Activated CD4-positive, CD25-positive, alpha-beta regulatory T cell treated with anti-CD3 and anti-CD28 coated beads, Interleukin-2, amount 50 U/mL, for 16 hours (primary cell): Measurements from ENCODE around the gene AGBL1.

Experiments
- DNase-seq: peaks from one replicate; pipeline ENCODE4 v3.0.0-alpha.2; 2020; ENCODE audit warnings: low read depth, low spot score

Gene AGBL1

DNA sequence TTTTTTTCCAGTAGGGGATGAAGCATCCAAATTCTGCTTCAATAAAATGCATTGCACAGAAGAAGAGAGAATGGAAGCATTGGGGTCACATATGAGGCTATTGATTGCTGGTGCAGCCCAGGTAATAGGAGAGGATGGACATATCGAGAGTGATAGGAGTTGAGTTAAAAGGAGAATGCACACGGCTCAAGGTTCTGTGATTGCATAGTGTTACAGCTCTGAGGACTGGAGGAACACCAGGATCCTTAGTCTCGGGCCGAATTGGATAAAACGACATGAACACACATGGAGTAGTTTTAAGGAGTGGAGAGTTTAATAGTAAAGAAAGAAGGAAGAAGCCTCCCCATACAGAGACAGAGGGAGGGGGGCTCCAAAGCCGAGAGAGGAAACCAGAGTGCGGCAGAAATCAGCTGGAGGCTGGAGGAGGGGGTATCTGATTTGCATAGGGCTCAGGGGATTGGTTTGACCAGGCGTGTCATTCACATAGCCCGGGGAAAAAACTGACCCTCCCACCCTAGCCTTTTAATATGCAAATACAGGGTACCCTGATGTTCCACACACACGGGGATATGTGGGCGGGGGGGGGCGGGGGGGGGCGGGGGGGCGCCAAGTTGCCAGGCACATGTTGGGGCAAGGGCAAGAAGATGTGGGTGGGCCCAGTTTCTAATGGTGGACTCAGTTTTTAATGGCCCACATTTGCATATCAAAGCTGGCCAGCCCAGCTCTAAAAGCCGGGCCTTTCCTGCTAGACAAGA is 156.9 kb downstream of the AGBL1 start:
- DNase-seq = no peak

DNA sequence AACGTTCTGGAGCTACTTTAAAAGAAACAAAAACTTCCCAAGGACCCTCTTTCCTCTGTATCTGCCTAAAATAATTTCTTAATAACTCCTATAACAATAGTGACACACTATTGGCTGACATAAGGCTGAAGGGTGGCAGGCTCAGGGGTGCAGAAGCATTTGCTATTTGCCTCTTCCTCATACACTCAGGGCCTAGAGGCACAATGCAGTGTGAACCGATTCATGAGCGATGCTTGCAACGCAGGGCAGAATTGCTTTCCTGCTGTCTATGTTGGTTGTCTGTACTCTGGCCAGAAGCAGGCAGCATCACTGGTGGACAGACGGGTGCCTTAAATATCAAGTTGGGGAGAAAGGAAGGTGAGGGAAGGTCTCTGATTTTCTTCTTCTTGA is 157.4 kb downstream of the AGBL1 start:
- DNase-seq = no peak

DNA sequence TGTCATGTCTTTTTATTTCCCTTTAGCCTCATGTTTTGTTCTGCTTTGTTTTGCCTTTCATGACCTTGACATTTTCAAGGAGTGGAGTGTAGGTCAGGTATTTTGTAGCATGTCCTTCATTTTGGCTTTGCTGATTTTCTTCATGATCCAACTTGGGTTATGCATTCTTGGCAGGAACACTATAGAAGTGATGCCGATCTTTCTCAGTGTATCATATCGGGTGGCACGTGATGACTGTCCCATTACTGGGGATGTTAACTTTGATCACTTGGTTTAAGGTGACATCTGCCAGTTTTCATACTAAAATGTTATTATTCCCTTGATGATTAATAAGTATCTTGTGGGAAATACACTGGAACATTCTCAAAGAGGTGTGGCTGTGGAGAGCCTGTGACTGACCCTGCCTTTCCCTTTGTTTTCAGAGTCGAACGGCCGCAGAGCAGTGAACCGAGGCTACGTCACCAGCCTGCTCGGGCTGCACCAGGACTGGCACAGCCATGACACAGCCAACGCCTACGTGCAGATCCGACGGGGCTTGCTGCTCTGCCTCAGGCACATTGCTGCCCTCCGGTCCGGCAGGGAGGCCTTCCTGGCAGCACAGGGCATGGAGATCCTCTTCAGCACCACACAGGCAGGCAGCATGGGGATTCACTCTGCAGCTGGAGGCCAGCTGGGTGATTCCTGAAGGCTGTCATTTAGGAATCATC is 167.7 kb downstream of the AGBL1 start:
- DNase-seq = no peak

DNA sequence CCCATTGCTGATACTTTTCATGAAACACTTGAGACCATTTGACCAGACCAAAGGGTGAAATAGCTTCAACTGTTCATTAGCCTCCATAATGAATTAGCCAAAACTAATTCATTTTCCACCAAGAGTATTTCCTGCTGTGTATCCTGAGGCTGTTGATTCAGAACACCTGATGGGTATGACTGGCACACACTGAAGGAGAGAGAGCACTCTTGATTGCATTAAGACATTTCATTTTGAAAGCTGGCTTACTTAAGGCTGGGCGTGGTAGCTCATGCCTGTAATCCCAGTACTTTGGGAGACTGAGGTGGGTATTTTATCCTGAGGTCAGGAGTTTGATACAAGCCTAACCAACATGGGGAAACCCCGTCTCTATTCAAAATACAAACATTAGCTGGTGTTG is 175.6 kb downstream of the AGBL1 start:
- no peak for DNase-seq

DNA sequence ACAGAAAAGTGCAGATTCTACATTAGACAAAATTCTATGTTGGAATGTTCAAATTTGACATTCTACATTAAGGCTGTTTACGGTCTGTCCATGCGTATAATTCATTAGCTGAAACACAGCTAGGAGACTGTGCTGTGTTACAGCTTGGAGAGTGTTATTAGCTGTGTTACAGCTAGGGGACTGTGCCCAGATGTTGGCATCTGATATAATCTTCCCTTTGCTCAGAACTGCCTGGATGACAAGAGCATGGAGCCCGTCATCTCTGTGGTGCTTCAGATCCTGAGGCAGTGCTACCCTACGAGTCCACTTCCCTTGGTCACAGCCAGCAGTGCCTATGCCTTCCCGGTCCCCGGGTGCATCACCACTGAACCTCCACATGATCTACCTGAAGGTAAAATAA is 177.0 kb downstream of the AGBL1 start:
- no peak for DNase-seq

DNA sequence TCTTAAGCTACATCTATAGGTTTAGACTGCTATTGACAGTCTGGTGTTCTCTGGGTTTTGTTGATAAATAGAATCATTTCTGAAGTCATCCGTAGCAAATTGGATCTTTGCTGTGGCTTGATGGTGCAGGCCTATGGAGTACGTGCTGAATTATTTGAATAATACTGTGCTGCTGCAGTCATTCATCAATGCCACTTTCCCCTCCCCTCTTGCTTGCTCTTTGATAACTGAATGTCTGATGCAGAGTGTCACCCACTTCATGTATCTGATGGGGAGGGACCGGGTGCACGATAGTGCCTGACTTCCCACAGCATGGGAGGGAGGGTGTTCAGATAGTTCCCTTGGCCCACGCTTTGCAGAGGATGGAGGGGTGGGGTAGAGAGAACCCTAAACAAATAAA is 179.9 kb downstream of the AGBL1 start:
- no peak for DNase-seq

DNA sequence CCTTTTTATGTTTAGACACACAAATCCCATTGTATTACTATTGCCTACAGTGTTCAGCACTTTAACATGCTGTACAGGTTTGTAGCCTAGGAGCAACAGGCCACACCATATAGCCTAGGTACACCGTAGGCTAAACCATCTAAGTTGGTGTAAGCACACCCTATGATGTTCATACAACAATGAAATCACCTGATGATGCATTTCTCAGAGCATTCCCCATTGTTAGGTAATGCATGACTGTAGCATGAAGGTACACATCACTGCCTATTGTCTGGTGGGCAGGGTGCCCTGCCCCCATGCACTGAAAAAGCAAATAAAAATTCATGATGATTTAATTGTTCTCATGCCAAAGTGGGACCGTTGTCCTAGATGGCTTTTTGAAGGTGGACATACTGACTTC is 183.6 kb downstream of the AGBL1 start:
- DNase-seq = no peak

DNA sequence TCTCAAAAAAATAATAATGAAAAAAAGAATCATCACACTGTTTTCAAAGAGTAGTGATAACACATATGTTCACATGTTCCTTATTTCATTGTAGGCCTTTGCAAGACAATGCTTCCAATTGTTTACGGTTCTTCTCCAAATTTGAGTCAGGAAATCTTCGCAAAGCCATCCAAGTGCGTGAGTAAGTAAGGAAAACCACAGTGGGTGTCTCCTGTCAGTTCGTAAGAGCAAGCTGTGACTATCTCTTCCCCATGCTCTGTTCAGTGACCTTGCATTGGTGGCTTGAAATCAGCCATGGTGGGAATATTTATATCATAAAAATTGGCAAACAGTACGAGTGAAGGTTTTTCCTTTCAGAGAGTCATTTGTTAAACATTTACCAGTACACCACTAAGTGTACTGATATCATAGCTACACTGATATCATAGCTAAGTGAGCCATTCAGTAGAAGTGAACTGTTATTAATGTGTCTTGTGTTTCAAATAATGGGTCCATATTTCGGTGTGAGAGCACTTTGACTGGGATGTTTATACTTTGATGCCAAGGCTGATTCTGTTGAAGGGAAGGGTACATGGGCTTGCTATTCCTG is 187.3 kb downstream of the AGBL1 start:
- no peak for DNase-seq

DNA sequence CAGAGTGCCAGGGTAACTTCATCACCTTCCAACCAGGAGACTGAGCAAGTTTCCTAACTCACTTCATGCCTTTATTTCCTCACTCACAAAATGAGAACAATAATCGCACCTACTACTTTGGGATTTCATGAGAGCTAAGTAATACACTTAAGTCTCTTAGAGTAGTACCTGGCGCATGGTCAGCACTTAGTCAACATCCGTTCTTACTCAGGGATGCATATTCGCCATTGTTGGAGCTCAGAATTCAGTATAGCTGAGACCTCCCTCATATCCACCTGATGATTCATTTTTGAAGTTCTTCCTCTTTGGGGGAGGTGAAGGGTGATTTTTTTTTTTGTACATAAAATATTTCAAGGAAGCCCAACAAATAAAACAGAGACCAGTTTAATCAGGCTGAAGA is 188.2 kb downstream of the AGBL1 start:
- DNase-seq = no peak

DNA sequence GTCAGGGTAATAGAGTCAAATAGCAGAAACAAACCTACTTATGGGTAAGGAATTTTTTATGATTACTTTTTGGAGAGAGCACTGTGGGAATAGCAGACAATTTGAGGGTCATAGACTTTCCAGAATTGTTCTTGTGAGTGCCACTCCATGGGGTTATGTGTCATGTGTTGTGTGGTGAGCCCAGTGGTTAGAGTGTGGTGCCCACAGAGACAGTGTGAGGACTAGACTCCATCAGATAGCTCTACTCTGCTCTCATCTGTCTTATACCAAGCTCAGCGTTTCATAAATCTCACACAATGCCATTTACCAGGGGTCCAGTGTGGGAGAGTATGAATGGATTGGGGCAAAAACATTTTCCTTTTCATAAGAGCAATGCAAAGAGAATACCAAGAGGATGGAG is 188.9 kb downstream of the AGBL1 start:
- no peak for DNase-seq

DNA sequence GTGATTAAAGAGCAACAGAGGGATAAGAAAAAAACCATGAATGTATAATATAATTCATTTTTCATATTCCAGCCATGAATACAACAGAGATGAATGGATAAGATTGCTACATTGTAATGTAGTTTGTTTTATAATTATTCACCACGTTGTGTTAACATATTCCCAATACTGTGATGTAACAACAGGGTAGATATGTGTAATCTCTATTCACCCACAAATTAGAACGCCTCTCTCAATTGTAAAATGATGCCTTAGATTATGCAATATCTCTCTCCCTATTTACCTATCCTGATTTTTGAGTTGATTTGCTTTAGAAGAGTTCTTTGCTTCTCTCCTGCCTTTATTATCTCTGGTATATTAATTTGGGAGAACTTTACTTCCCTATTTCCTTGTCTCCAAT is 193.6 kb downstream of the AGBL1 start:
- no peak for DNase-seq

DNA sequence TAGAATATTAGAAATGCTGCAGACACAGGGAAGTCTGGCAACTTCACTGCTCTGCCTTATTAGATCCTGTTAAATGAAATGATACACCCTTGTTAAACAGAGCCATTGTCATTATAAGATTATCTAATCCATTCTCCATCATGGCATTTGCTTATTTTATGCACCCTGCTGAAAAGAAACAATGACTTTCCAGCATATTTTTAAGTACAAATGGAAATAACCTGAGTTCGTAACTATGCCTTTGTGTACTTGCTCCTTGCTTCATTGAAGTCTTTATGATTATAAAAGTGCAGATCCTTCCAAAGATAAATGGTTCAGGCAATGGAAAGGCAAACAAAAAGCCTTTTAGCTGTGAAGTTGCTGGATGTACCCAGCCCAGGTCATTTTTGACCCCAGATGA is 195.7 kb downstream of the AGBL1 start:
- DNase-seq = no peak

DNA sequence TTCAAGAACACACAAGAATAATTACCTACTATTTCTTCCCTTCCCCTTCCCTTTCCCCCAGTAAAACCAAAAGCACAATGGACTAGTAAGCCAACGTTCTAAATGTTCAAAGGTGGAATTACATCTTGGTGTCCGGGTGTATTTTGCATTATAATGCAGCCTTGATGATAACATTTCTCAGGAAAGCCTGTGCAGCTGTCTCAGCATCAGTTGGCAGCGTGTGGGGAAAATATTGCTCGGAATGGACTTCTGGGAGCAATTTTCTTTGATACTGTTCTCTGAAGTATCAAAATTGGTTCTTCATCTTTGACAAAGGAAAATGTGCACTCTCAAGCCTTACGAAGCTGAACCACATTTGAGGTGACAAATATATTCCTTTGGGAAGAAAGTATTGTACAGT is 198.9 kb downstream of the AGBL1 start:
- DNase-seq = no peak

DNA sequence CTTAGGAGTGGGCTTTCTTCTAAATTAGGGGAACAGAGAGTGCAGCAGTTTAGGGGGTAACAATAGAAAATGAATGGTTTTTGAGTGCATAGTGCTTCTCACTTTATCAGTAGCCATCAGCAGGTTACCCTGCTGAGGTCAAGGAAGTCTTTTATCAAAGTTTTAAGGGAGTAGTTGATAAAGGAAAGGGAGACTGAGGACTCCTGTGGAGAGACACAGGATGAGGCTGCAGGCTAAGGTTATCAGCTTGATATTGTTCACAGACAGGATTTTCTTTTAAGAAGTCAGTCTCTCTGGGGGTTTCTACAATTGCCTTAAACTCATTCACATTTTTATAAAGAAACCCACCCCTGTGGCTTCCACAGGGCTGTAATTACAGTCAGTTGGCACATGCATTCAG is 205.0 kb downstream of the AGBL1 start:
- DNase-seq = no peak

DNA sequence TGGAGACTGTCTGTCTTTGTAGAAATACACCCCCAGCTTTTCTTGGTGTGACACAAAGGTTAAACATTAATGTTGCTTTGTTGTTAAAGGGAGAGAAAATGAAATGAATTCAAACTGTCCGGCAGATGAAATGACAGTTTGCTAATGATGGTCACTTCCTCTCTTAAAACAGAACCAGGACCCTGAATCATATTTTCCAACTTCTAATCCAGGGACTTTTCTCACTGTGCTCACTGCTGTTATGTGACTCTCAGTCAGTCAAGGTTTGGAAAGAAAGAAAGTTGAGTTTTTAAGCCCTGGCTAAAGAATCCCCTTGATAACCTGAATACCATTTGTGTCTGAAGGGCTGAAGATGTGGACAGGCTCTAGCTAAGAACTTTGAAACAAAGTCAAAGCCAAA is 215.8 kb downstream of the AGBL1 start:
- DNase-seq = no peak

DNA sequence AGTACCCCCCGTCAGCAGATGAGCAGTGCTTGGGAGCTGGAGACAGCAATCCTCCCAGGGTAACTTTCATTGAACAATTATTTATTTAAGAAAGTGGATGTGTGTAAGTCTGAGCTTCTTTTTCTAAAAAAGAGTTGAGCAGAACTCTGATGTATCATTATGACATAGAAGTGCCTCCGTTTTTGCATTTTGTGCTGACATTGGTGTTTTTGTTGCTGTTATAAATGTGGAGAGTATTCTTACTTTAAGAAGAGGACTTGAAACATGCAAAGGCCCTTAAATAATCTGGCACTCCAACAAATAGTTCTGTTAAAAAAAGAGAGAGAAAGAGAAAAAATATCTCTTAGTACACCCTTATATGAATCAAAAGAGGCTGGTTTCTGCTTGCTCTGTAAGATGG is 217.1 kb downstream of the AGBL1 start:
- DNase-seq = no peak

DNA sequence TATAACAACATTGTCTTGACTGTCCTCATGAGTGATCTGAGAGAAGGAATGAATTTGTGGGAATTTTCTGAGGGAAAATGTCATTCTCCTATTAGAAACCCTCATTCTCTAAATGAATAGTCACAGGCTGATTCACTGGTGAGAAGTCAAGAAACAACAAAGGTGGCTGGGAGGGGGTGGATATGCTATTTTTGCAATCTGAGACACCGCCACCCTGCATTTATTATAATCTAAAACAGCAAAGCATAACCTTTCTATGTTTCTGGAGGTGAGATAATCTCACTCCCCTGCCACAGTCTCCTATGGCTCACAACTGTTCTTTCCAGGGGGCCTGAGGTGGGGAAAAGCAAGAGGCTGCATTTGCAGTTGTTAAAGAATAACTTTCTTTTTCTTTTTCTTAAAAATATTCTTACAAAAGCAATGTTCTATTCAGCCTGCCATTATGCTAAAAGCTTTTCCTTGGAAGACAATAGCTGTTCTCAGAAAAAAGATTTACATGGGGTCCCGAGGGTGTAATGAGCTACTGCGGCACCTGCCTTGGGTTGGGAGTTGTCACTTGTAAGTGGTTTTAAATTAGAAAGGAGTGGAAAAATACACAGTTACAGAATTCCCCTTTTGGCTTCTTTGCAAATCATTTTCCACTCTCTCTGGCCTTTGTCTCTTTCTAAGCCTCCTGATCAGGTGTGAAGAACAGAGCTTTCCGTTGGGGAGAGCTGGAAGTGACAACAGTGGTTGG is 220.9 kb downstream of the AGBL1 start:
- no peak for DNase-seq

DNA sequence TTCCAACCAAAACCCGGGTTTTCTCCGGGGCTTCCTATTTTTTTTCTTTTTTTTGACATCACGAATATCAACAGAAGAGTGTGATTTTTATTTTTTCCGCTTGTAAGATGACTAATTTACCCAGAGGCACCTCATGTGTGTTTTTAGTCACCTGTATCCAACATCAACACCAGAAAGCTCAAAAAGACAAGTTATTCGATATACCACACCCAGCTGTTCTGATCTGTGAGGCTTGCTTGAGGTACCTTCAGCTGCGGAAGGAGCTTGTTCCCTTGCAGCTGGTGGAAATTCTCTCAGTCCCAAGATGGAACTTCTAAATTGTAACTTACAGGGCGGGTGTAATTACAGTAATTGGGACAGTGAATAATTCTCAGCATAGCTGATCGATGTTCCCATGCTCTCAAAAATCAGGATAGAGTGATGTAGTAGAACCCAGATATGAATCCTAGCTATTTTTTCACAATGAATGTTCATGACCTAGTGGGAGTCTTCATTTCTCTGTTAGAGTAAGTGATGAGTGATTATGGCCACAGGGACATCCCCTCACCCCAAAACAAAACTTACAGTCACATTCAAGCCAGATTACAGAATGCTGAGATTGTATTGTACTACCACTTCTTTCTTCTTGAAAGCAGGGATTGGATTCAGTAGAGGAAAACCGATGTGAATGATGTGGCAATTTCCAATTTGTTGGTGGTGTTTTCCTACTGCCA is 232.1 kb downstream of the AGBL1 start:
- no peak for DNase-seq

DNA sequence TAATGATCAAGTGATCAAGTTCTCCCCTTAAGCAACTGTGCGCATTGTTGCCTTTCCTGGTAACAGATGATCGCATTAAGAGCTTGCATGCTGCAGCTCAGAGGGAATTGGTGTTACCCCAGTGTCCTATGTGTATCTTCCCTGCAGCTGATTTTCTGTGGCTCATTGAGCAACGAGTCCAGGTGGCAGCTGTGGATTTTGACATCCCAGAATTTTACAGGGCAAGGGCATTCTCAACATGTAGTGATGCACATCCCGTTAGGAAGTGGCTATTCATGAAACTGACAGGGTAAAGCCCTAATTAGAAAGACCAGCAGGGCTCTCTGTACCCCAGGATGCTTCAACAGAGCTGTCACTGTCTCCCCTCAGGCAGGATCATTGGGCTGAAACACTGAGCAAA is 232.8 kb downstream of the AGBL1 start:
- DNase-seq = no peak

DNA sequence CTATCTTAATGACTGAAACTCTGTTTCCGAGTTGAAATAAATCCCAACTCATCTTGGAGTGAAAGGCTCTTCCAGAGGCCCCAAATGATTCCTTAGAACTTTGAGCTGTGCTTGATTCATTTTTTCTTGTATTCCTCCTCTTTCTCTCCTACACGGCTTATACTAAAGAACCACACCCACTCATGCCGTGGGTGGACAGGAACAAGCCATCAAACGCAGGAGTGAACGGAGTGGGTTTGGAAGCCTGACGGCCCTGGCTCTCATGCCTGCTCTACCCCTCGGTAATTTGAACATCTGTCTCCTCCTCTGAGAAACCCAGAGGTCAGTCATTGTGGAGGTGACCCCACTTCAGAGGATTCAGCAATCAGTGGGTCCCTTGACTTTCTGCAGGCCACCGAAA is 236.5 kb downstream of the AGBL1 start:
- DNase-seq = no peak

DNA sequence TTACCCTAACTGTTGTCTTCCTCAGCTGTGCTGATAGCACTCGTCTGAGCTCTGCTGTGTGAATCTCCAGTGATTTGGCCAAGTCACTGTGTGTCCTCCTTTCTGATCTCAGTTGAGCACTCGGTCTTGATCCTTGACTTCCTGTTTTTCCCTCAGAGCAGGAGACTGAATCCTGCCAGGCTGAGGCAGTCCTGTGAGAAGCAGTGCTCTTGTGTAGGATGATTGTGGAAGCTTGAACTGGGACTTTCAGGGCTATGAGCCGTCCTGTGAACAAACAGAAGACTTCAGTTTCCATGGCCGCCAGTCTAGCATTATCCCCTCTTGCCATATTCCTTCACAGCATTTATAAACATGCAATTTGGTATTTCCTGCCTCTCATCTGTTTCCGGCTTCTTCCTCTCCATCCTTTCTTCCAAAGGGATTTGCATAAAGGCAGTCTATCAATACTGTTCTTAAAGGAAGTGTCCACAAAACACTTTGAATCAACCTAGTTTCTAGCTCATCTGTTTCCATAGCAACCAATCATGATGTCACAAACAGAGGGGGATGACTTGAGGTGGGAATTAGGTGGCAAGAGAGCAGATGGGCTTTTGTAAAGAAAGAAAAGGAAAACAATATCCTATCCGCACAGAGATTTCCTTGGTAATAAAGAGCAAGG is 237.2 kb downstream of the AGBL1 start:
- DNase-seq = no peak
